ENCODE results near the gene EPS8L1. TPM values are rescaled to one million over a fixed set of nuclear protein-coding genes. Genes with fewer than 3 reads are reported as not detected.

Gene EPS8L1
- total and polyA plus RNA-seq, 8 donors = 5.3 to 37.5 (median 14.3) TPM

DNA sequence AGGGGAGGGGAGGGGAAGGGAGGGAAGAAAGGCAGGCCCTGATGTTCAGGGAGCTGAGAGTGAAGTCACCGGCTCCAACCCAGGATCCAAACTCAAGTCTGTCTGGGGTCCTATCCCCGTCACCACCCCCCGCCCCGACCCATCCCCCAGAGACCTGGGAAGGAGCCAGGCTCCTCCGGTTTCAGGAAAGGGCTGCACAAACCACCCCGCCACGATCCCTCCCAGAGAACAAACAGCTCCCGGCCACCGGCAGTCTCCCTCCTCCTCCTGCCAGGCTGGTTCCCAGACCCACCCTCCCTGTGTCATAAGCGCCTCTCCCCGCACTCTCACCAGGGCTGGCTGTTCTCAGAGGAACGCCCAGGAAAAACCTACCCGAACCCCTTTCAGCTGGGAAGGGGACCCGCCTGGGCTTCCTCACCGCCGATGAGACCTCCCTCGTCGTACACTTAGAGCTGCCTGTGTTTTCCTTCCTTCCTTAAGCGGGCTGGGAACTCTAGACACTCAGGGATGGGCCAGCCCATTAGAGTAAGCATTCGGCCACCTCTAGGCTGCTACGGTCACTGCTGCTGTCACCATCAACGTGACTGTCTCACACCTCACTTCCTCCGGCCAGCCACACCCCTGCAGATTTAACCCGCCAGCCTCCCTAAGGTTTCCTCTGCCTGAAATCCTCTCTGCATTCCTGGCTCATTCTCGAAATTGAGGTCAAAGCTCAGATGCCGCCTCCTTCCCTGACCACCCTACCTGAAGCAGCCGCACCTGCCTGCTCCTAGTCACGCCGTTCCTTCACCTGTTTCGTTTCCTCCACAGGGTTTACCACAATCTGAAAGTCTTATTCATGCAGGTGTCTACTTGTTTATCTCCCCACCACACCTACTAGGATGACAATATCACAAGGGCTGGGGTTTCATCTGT, 6.5 kb upstream of the EPS8L1 start:
- ATAC-seq (peak; percentile 95), DNase-seq (peak in 1 of 4 donors; percentile 66)
- Histone ChIP-seq H3K4me3 (peak overlapping the region; percentile 6 to 32), H3K27me3 (peaks cover 2 to 84% of the 10 kb centered on the region in 2 donors), H3K36me3 (no peaks in the 10 kb centered on the region), H3K9me3 (no peaks in the 10 kb centered on the region), H3K27ac (peak overlapping the region; percentile 23 to 57), H3K4me1 (no peaks in the 10 kb centered on the region)
- intact Hi-C loops (cut with DNase I) = no loop called here
- TF ChIP-seq, protein P1, sequence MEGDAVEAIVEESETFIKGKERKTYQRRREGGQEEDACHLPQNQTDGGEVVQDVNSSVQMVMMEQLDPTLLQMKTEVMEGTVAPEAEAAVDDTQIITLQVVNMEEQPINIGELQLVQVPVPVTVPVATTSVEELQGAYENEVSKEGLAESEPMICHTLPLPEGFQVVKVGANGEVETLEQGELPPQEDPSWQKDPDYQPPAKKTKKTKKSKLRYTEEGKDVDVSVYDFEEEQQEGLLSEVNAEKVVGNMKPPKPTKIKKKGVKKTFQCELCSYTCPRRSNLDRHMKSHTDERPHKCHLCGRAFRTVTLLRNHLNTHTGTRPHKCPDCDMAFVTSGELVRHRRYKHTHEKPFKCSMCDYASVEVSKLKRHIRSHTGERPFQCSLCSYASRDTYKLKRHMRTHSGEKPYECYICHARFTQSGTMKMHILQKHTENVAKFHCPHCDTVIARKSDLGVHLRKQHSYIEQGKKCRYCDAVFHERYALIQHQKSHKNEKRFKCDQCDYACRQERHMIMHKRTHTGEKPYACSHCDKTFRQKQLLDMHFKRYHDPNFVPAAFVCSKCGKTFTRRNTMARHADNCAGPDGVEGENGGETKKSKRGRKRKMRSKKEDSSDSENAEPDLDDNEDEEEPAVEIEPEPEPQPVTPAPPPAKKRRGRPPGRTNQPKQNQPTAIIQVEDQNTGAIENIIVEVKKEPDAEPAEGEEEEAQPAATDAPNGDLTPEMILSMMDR (IDR thresholded peaks at IDR 0.05) = no peak

DNA sequence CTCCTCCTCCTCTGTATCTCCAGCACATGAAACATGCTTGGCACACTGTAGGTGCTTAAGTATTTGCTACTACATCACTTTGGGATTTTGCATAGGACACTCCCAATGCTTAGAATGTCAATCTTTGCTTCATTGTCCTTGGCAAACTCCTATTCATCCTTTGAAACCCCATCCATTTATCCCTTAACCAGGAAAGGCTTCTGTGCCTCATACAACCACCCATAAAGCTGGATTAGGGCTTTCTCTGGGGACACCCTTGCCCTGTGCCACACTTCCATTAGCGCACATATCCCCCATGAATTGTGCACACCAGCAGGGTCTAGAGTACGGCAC, 5.8 kb upstream of the EPS8L1 start:
- TF ChIP-seq, protein P1 (IDR thresholded peaks at IDR 0.05) = no peak
- H3K27ac ChIP-seq = peak overlapping the region; percentile 23 to 57

DNA sequence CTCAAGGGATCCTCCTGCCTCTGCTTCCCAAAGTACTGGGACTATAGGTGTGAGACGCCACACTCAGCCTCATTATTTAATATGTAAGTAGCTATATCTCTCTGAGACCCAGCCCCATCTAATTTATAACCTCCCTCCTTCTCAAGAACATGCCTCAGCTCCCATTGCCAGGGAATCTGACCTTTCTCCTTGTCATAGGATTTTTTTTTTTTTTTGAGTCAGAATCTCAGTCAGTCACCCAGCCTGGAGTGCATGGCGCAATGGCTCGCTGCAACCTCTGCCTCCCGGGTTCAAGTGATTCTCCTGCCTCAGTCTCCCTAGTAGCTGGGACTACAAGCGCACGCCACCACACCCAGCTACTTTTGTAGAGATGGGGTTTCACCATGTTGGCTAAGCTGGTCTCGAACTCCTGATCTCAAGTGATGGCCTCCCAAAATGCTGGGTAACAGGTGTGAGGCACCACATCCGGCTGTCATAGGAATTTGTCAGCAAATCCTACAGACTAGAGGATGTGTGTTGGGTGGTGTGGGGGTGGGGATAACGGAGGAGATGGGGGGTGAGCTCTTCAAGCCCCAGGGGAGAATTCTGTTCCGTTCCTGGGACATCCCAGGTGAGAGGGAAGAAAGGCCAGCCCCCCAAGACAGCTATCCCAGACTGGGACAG, 5.1 kb upstream of the EPS8L1 start:
- intact Hi-C loops (cut with DNase I) = no loop called here
- Histone ChIP-seq H3K4me1 (peaks cover 0 to 5% of the 10 kb centered on the region in 2 donors), H3K4me3 (no peak overlapping the region), H3K36me3 (no peaks in the 10 kb centered on the region), H3K27ac (no peak overlapping the region), H3K27me3 (peaks cover 2 to 93% of the 10 kb centered on the region in 2 donors), H3K9me3 (no peaks in the 10 kb centered on the region)
- DNase-seq (no peak), ATAC-seq (no peak)
- TF ChIP-seq, protein P1 (IDR thresholded peaks at IDR 0.05) = no peak

More for the DNA sequence above, 5.8 kb upstream of the EPS8L1 start:
- no peak for DNase-seq
- Histone ChIP-seq H3K4me1 (no peaks in the 10 kb centered on the region), H3K27me3 (peaks cover 2 to 89% of the 10 kb centered on the region in 2 donors), H3K9me3 (no peaks in the 10 kb centered on the region), H3K4me3 (no peak overlapping the region), H3K36me3 (no peaks in the 10 kb centered on the region)
- ATAC-seq = no peak
- intact Hi-C loops (cut with DNase I) = no loop called here

DNA sequence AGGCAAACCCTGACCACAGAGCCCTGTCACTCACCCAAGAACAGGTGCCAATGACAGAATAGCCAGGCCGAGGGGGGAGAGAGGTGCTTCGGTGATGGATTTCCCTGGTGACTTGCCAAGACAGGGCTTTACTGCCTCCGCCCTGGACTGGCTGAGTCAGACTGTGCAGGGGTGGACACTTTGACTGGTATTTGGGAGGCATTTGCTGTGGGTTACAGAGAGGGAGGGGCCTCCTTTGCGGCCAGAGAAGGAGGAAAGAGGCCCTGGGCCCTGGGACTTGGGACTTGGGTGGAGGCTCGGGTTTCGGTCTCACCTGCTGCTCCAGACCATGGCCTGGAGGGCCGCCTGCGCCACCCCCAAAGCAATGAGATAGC, 4.6 kb upstream of the EPS8L1 start:
- intact Hi-C loops (cut with DNase I) = no loop called here
- peak; percentile 15 for ATAC-seq

More for the DNA sequence above, 4.6 kb upstream of the EPS8L1 start:
- no peak overlapping the region for H3K27ac ChIP-seq
- peak in 1 of 4 donors; percentile 34 for DNase-seq
- peaks cover 0 to 7% of the 10 kb centered on the region in 2 donors for H3K4me1 ChIP-seq
- H3K4me3 ChIP-seq = no peak overlapping the region
- H3K36me3 ChIP-seq = no peaks in the 10 kb centered on the region
- peaks cover 2 to 91% of the 10 kb centered on the region in 2 donors for H3K27me3 ChIP-seq
- TF ChIP-seq, protein P1 (IDR thresholded peaks at IDR 0.05) = no peak
- H3K9me3 ChIP-seq = no peaks in the 10 kb centered on the region
